Muscle layer of colon (tissue), 2 donors: ENCODE results near the gene BNC2.

ENCODE experiments used
- H3K27ac ChIP-seq: one replicate; pipeline ENCODE4 v1.7.0; 2013; ENCODE audit warnings: low read depth, mild to moderate bottlenecking, low read length, moderate library complexity
- H3K27me3 ChIP-seq, 2 donors: one replicate each; pipeline ENCODE4 v1.7.0; 2013; ENCODE audit warnings: low read length in 2 of 2, mild to moderate bottlenecking in 2 of 2; ENCODE audit not compliant: insufficient read depth in 2 of 2, control insufficient read depth in 1 of 2
- H3K36me3 ChIP-seq: one replicate; pipeline ENCODE4 v1.7.0; 2013; ENCODE audit warnings: mild to moderate bottlenecking, low read length; ENCODE audit not compliant: insufficient read depth
- H3K4me1 ChIP-seq: one replicate; pipeline ENCODE4 v1.7.0; 2013; ENCODE audit warnings: mild to moderate bottlenecking, low read length; ENCODE audit not compliant: insufficient read depth
- H3K4me3 ChIP-seq, 2 donors: one replicate each; pipeline ENCODE4 v1.7.0; 2013; ENCODE audit warnings: low read length in 2 of 2, low read depth in 1 of 2, mild to moderate bottlenecking in 1 of 2, moderate library complexity in 1 of 2
- H3K9ac ChIP-seq: one replicate; pipeline ENCODE4 v1.7.0; 2013; ENCODE audit warnings: low read length
- H3K9me3 ChIP-seq: one replicate; pipeline ENCODE4 v1.7.0; 2013; ENCODE audit warnings: mild to moderate bottlenecking, low read length
- donor health status: abdominal sarcoma.
- donor health status: Adenocarcinoma of cecum.

The BNC2 gene

GRCh38 chr9:16602494-16602893 is 268.0 kb downstream of the BNC2 start:
- no peaks in the 10 kb centered on the region for H3K36me3 ChIP-seq
- no peak overlapping the region for H3K27ac ChIP-seq
- peaks cover 15% of the 10 kb centered on the region for H3K4me1 ChIP-seq
- H3K9ac ChIP-seq, result no peak overlapping the region
- H3K27me3 ChIP-seq, result no peaks in the 10 kb centered on the region
- no peak overlapping the region for H3K4me3 ChIP-seq
- no peaks in the 10 kb centered on the region for H3K9me3 ChIP-seq

- Histone ChIP-seq H3K27me3 (no peaks in the 10 kb centered on the region), H3K9me3 (no peaks in the 10 kb centered on the region), H3K4me1 (peaks cover 15% of the 10 kb centered on the region), H3K4me3 (no peak overlapping the region), H3K27ac (no peak overlapping the region), H3K9ac (no peak overlapping the region), H3K36me3 (no peaks in the 10 kb centered on the region)
Measured at GRCh38 chr9:16601991-16602390, 268.5 kb downstream of the BNC2 start.

- no peaks in the 10 kb centered on the region for H3K9me3 ChIP-seq
- peaks cover 22% of the 10 kb centered on the region for H3K4me1 ChIP-seq
- no peaks in the 10 kb centered on the region for H3K27me3 ChIP-seq
- H3K27ac ChIP-seq, result no peak overlapping the region
- H3K36me3 ChIP-seq, result no peaks in the 10 kb centered on the region
- no peak overlapping the region for H3K9ac ChIP-seq
- H3K4me3 ChIP-seq, result no peak overlapping the region
Measured at GRCh38 chr9:16598316-16598715, 272.2 kb downstream of the BNC2 start.

GRCh38 chr9:16597136-16597535 is 273.3 kb downstream of the BNC2 start:
- Histone ChIP-seq H3K27me3 (no peaks in the 10 kb centered on the region), H3K9me3 (no peaks in the 10 kb centered on the region)

GRCh38 chr9:16595227-16595626 is 275.2 kb downstream of the BNC2 start:
- Histone ChIP-seq H3K27me3 (no peaks in the 10 kb centered on the region), H3K9ac (no peak overlapping the region), H3K36me3 (no peaks in the 10 kb centered on the region), H3K9me3 (no peaks in the 10 kb centered on the region), H3K27ac (no peak overlapping the region), H3K4me1 (peaks cover 22% of the 10 kb centered on the region), H3K4me3 (no peak overlapping the region)

More at GRCh38 chr9:16597136-16597535, 273.3 kb downstream of the BNC2 start:
- Histone ChIP-seq H3K9ac (no peak overlapping the region), H3K36me3 (no peaks in the 10 kb centered on the region), H3K27ac (no peak overlapping the region), H3K4me1 (peaks cover 22% of the 10 kb centered on the region), H3K4me3 (no peak overlapping the region)

GRCh38 chr9:16594787-16595186 is 275.7 kb downstream of the BNC2 start:
- no peaks in the 10 kb centered on the region for H3K36me3 ChIP-seq
- no peak overlapping the region for H3K4me3 ChIP-seq
- H3K9ac ChIP-seq, result no peak overlapping the region
- H3K27ac ChIP-seq, result no peak overlapping the region
- no peaks in the 10 kb centered on the region for H3K9me3 ChIP-seq
- H3K4me1 ChIP-seq, result peaks cover 22% of the 10 kb centered on the region
- no peaks in the 10 kb centered on the region for H3K27me3 ChIP-seq

- no peaks in the 10 kb centered on the region for H3K27me3 ChIP-seq
Measured at GRCh38 chr9:16593746-16594145, 276.7 kb downstream of the BNC2 start.

GRCh38 chr9:16591092-16591491 is 279.4 kb downstream of the BNC2 start:
- H3K27ac ChIP-seq, result no peak overlapping the region
- H3K9me3 ChIP-seq, result no peaks in the 10 kb centered on the region
- H3K9ac ChIP-seq, result no peak overlapping the region
- H3K36me3 ChIP-seq, result no peaks in the 10 kb centered on the region
- H3K4me3 ChIP-seq, result no peak overlapping the region
- H3K4me1 ChIP-seq, result peaks cover 14% of the 10 kb centered on the region
- no peaks in the 10 kb centered on the region for H3K27me3 ChIP-seq

More at GRCh38 chr9:16593746-16594145, 276.7 kb downstream of the BNC2 start:
- no peak overlapping the region for H3K4me3 ChIP-seq
- H3K9ac ChIP-seq, result no peak overlapping the region
- no peak overlapping the region for H3K27ac ChIP-seq
- H3K9me3 ChIP-seq, result no peaks in the 10 kb centered on the region
- no peaks in the 10 kb centered on the region for H3K36me3 ChIP-seq
- peaks cover 22% of the 10 kb centered on the region for H3K4me1 ChIP-seq

GRCh38 chr9:16585591-16585990 is 284.9 kb downstream of the BNC2 start:
- Histone ChIP-seq H3K27ac (no peak overlapping the region), H3K4me3 (peak overlapping the region in 1 of 2 donors; percentile 32), H3K4me1 (peaks cover 43% of the 10 kb centered on the region), H3K27me3 (no peaks in the 10 kb centered on the region), H3K9me3 (no peaks in the 10 kb centered on the region), H3K36me3 (no peaks in the 10 kb centered on the region), H3K9ac (no peak overlapping the region)

- Histone ChIP-seq H3K36me3 (no peaks in the 10 kb centered on the region), H3K4me3 (no peak overlapping the region), H3K9me3 (no peaks in the 10 kb centered on the region), H3K27me3 (no peaks in the 10 kb centered on the region), H3K9ac (no peak overlapping the region), H3K4me1 (peaks cover 49% of the 10 kb centered on the region), H3K27ac (peak overlapping the region; percentile 22)
Measured at GRCh38 chr9:16579872-16580432, 290.5 kb downstream of the BNC2 start.

GRCh38 chr9:16575986-16576245 is 294.6 kb downstream of the BNC2 start:
- peak overlapping the region; percentile 52 for H3K27ac ChIP-seq
- H3K27me3 ChIP-seq, result no peaks in the 10 kb centered on the region
- no peak overlapping the region for H3K9ac ChIP-seq
- H3K36me3 ChIP-seq, result no peaks in the 10 kb centered on the region
- H3K4me3 ChIP-seq, result peak overlapping the region in 1 of 2 donors; percentile 16
- peaks cover 38% of the 10 kb centered on the region for H3K4me1 ChIP-seq
- H3K9me3 ChIP-seq, result no peaks in the 10 kb centered on the region

- H3K27ac ChIP-seq, result peak overlapping the region; percentile 57
- H3K27me3 ChIP-seq, result no peaks in the 10 kb centered on the region
- H3K9ac ChIP-seq, result no peak overlapping the region
- H3K9me3 ChIP-seq, result no peaks in the 10 kb centered on the region
- H3K4me1 ChIP-seq, result peaks cover 43% of the 10 kb centered on the region
- peak overlapping the region in 1 of 2 donors; percentile 16 for H3K4me3 ChIP-seq
- H3K36me3 ChIP-seq, result no peaks in the 10 kb centered on the region
Measured at GRCh38 chr9:16575142-16575985, 295.1 kb downstream of the BNC2 start.
